HCT116 (cell line): ENCODE measurements around the gene CUX1. TPM values are rescaled to one million over a fixed set of nuclear protein-coding genes. Genes with fewer than 3 reads are reported as not detected.

Experiments
- ATAC-seq: fragments of 200-7000 bp; cut with Tn5 transposase; 2 replicates; pipeline ENCODE4 v1.9.1; 2020; ENCODE audit warnings: mild to moderate bottlenecking, moderate library complexity
- BruUV-seq: library from RNA; stranded (reverse); fragments of 400-500 nt; replicated peaks from 2 replicates; lab custom pipeline; 2021; lab: Mats Ljungman, UMichigan
- CTCF ChIA-PET: fragments of 300-600 bp; sonication (Branson Sonifier 250); formaldehyde crosslinking; loops from one replicate; lab custom pipeline; 2021; ENCODE audit warnings: antibody characterized with exemption; lab: Charles Lee
- POLR2A ChIA-PET: fragments of 300-600, 350-600 bp; sonication (Branson Sonifier 250); formaldehyde crosslinking; loops from one replicate; lab custom pipeline; 2021; ENCODE audit warnings: antibody characterized with exemption; lab: Charles Lee
- RAD21 ChIA-PET, 2 experiments: fragments of 300-600 bp; sonication (Branson Sonifier 250); formaldehyde crosslinking; loops; one replicate each; lab custom pipeline; 2023; ENCODE audit warnings: low total read pairs in 2 of 2; ENCODE audit not compliant: uncharacterized antibody in 2 of 2, unreplicated experiment in 2 of 2, low non-redundant PET in 1 of 2; lab: Charles Lee
- DNase-seq: peaks from one replicate; pipeline ENCODE4 v3.0.0-alpha.2; 2010; ENCODE audit warnings: low read depth, low spot score
- H2AFZ ChIP-seq: fragments of 200-600 bp; shearing (Covaris generic), sonication (generic); 2 replicates; pipeline ENCODE4 v1.6.1; 2017; ENCODE audit warnings: low read depth, mixed run types, mixed read lengths, antibody characterized with exemption, low read length; ENCODE audit not compliant: poor library complexity, severe bottlenecking
- H3K27ac ChIP-seq: 2 replicates; pipeline ENCODE4 v1.5.1; 2012; ENCODE audit warnings: low read depth, low read length
- H3K27me3 ChIP-seq: fragments of 200-600 bp; sonication (generic); 2 replicates; pipeline ENCODE4 v1.6.1; 2016; ENCODE audit warnings: mixed run types, low read length, mixed read lengths; ENCODE audit not compliant: insufficient read depth
- H3K36me3 ChIP-seq, 2 experiments: fragments of 200-500 bp in 1 of 2; fragments of 200-600 bp in 1 of 2; sonication (Bioruptor generic) in 1 of 2; sonication (generic) in 1 of 2; 2 replicates each; pipeline versions ENCODE4 v1.5.1 to v1.6.1; 2014 to 2016; ENCODE audit warnings: low read length in 2 of 2, inconsistent platforms in 1 of 2, mixed read lengths in 1 of 2, mixed run types in 1 of 2; ENCODE audit not compliant: insufficient read depth in 2 of 2, control insufficient read depth in 1 of 2
- H3K4me1 ChIP-seq, 2 experiments: fragments of 200-600 bp in 1 of 2; sonication (generic) in 1 of 2; 2 replicates each; pipeline versions ENCODE4 v1.5.1 to v1.6.1; 2012 to 2017; ENCODE audit warnings: low read length in 2 of 2, inconsistent platforms in 1 of 2, mild to moderate bottlenecking in 1 of 2, mixed read lengths in 1 of 2, mixed run types in 1 of 2, moderate library complexity in 1 of 2; ENCODE audit not compliant: insufficient read depth in 2 of 2, control insufficient read depth in 1 of 2
- H3K4me2 ChIP-seq: fragments of 200-600 bp; sonication (generic); 2 replicates; pipeline ENCODE4 v1.6.1; 2017; ENCODE audit warnings: mixed run types, low read length, mixed read lengths
- H3K4me3 ChIP-seq, 2 experiments: fragments of 200-600 bp in 1 of 2; sonication (generic) in 1 of 2; replicated peaks in 1 of 2; 2 replicates each; pipeline ENCODE4 v1.5.1; 2011 to 2016; ENCODE audit warnings: low read length in 2 of 2, control low read depth in 1 of 2, low read depth in 1 of 2, mild to moderate bottlenecking in 1 of 2, mixed read lengths in 1 of 2, mixed run types in 1 of 2
- H3K79me2 ChIP-seq: fragments of 200-600 bp; sonication (generic); 2 replicates; pipeline ENCODE4 v1.6.1; 2017; ENCODE audit warnings: mild to moderate bottlenecking, mixed run types, low read length, moderate library complexity, mixed read lengths; ENCODE audit not compliant: insufficient read depth
- H3K9ac ChIP-seq: fragments of 200-600 bp; sonication (generic); 2 replicates; pipeline ENCODE4 v1.6.1; 2016; ENCODE audit warnings: low read length, mixed read lengths
- H3K9me2 ChIP-seq: fragments of 200-600 bp; sonication (generic), shearing (Covaris generic); 2 replicates; pipeline ENCODE4 v1.6.1; 2017; ENCODE audit warnings: mixed run types, mild to moderate bottlenecking, moderate library complexity; ENCODE audit not compliant: insufficient read depth
- H3K9me3 ChIP-seq, 2 experiments: fragments of 200-500 bp in 1 of 2; fragments of 200-600 bp in 1 of 2; sonication (Bioruptor generic) in 1 of 2; sonication (generic) in 1 of 2; 2 replicates each; pipeline ENCODE4 v1.6.1; 2014 to 2017; ENCODE audit warnings: low read length in 2 of 2, mixed read lengths in 2 of 2, inconsistent platforms in 1 of 2, low read depth in 1 of 2, mild to moderate bottlenecking in 1 of 2, mixed run types in 1 of 2, moderate library complexity in 1 of 2; ENCODE audit not compliant: control insufficient read depth in 1 of 2, insufficient read depth in 1 of 2
- H4K20me1 ChIP-seq: fragments of 200-600 bp; sonication (generic), shearing (Covaris generic); 2 replicates; pipeline ENCODE4 v1.6.1; 2017; ENCODE audit warnings: mixed run types, mild to moderate bottlenecking, moderate library complexity; ENCODE audit not compliant: insufficient read depth
- ATF3 ChIP-seq: IDR thresholded peaks from 2 replicates; pipeline ENCODE4 v1.6.1; 2012
- CBX3 ChIP-seq: IDR thresholded peaks from 2 replicates; pipeline ENCODE4 v1.6.1; 2012; ENCODE audit warnings: low read depth
- CTCF ChIP-seq, 3 experiments: fragments of 200-600 bp in 1 of 3; sonication (generic) in 1 of 3; IDR thresholded peaks in 2 of 3; conservative IDR thresholded peaks in 1 of 3; 2 replicates each; pipeline ENCODE4 v1.5.1; 2012 to 2017; ENCODE audit warnings: low read depth in 2 of 3, low read length in 2 of 3, antibody characterized with exemption in 1 of 3, borderline replicate concordance in 1 of 3, control low read depth in 1 of 3, mild to moderate bottlenecking in 1 of 3, mixed read lengths in 1 of 3, mixed run types in 1 of 3, moderate library complexity in 1 of 3; ENCODE audit not compliant: insufficient read depth in 1 of 3
- EGR1 ChIP-seq: IDR thresholded peaks from 2 replicates; pipeline ENCODE4 v1.6.1; 2012; ENCODE audit warnings: low read depth
- ELF1 ChIP-seq: IDR thresholded peaks from 2 replicates; pipeline ENCODE4 v1.6.1; 2012; ENCODE audit warnings: low read depth, borderline replicate concordance
- EZH2 ChIP-seq: fragments of 200-600 bp; sonication (generic); IDR thresholded peaks from 2 replicates; pipeline ENCODE4 v1.6.1; 2017; ENCODE audit warnings: antibody characterized with exemption, mixed run types
- MAX ChIP-seq: IDR thresholded peaks from 2 replicates; pipeline ENCODE4 v1.6.1; 2012
- POLR2A ChIP-seq: IDR thresholded peaks from 2 replicates; pipeline ENCODE4 v1.7.0; 2011; ENCODE audit warnings: borderline replicate concordance; ENCODE audit not compliant: insufficient read depth, insufficient read length; ENCODE audit errors: extremely low read depth
- REST ChIP-seq: IDR thresholded peaks from 2 replicates; pipeline ENCODE4 v1.6.1; 2012; ENCODE audit warnings: low read depth
- SIN3A ChIP-seq: IDR thresholded peaks from 2 replicates; pipeline ENCODE4 v1.6.1; 2012; ENCODE audit warnings: low read depth
- SP1 ChIP-seq: IDR thresholded peaks from 2 replicates; pipeline ENCODE4 v1.6.1; 2012; ENCODE audit warnings: low read depth
- YY1 ChIP-seq: IDR thresholded peaks from 2 replicates; pipeline ENCODE4 v1.6.1; 2011; ENCODE audit warnings: low read length, low read depth, moderate library complexity, mild to moderate bottlenecking; ENCODE audit not compliant: insufficient replicate concordance; ENCODE audit errors: extremely low read depth
- ZBTB33 ChIP-seq: IDR thresholded peaks from 2 replicates; pipeline ENCODE4 v1.6.1; 2011; ENCODE audit warnings: mild to moderate bottlenecking, low read length, moderate library complexity; ENCODE audit not compliant: insufficient replicate concordance; ENCODE audit errors: extremely low read depth
- intact Hi-C: fragments of 100-400 bp; cut with micrococcal nuclease; formaldehyde crosslinking; loops from 2 replicates; pipeline ENCODE4 v1.10.0; 2022
- total RNA-seq: library from RNA; stranded (reverse); gene quantifications from one replicate; pipeline ENCODE4 v1.2.1, GENCODE V29; 2021; ENCODE audit not compliant: unreplicated experiment

Gene CUX1
- total RNA-seq, 1 experiment from 2014 or later: 68.9 TPM

- TF ChIP-seq ATF3 (no peak), EZH2 (no peak), YY1 (no peak)
- TF ChIP-seq, all 23 proteins: peak for 0
These were observed 36.3 kb downstream of the CUX1 start (continued) for GRCh38 chr7:101853684-101854083.

- Histone ChIP-seq H3K27ac (no peak overlapping the region), H3K36me3 (no peaks in the 10 kb centered on the region), H3K4me3 (no peak overlapping the region), H2AFZ (no peak overlapping the region), H3K9ac (no peak overlapping the region), H4K20me1 (peaks cover 6% of the 10 kb centered on the region; the same call in 1 of the 2 replicates), H3K79me2 (peaks cover 87% of the 10 kb centered on the region), H3K4me1 (peaks cover 22 to 52% of the 10 kb centered on the region in 2 experiments), H3K9me3 (no peaks in the 10 kb centered on the region), H3K9me2 (no peaks in the 10 kb centered on the region), H3K27me3 (no peaks in the 10 kb centered on the region), H3K4me2 (no peak overlapping the region)
- ChIA-PET CTCF (no interaction called here), RAD21 (no interaction called here), POLR2A (no interaction called here)
- TF ChIP-seq CTCF (IDR thresholded peaks at IDR 0.05 in 2 of 3, conservative IDR thresholded peaks at IDR 0.05 in 1 of 3; ENCODE audit: borderline replicate concordance in 1 of 3, insufficient read depth in 1 of 3, low read depth in 2 of 3, low read length in 2 of 3) (no peak), CBX3 (no peak), YY1 (no peak), EZH2 (no peak), EGR1 (no peak), SIN3A (no peak), SP1 (no peak), POLR2A (no peak), ATF3 (no peak), ZBTB33 (no peak), MAX (no peak), REST (no peak), ELF1 (no peak)
- ATAC-seq (no peak), DNase-seq (no peak)
- BruUV-seq: no TSS peak
- intact Hi-C loops: loop anchor here (10.0 kb wide), 1 partner anchor 381 kb away; no protein-coding TSS in a partner anchor
These were observed 36.8 kb downstream of the CUX1 start for GRCh38 chr7:101854084-101854865.
